ENCODE results near the gene SIK2. TPM values are rescaled to one million over a fixed set of nuclear protein-coding genes. Genes with fewer than 3 reads are reported as not detected.

SIK2 gene
- total and polyA plus RNA-seq, 9 of the 15 experiments (the other 6 are each of a cell fraction or from before 2014, with no cell fraction given), result 0.74 to 11.6 (median 3.8) TPM

DNA sequence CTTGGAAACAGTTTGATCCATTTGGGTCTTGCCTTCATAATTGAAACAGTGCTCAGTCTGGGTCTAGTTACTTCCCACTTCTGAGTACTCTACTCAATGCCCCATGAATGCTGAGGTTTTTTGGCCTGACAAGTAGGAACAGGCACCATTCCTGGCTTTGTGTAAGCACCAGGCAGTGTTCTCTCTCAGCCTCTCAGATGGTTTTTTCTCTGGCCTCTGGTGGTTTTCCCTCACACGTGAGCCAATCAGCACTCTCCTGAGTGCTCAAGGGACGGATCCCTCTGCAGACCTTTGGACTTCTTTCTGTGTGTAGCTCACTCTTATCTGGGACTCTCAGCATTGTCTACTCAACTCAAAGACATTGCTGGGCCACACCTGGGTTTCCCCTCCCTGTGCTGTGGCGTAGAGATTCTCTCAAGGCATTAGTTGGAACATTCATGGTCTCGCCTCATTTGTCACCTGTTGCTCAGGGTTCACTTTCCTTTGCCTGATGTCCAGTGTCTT, 21.3 kb downstream of the SIK2 start:
- intact Hi-C loops (cut with micrococcal nuclease) (no loop called here), in situ Hi-C loops (cut with MboI) (no loop called here)
- H4K20me1 ChIP-seq (replicated peaks; ENCODE audit: control insufficient read depth, insufficient read depth, low read length), result no peaks in the 10 kb centered on the region
- ChIA-PET CTCF (ENCODE audit: low intra/inter-chr PET ratio) (no interaction called here), POLR2A (no interaction called here)
- H3K79me2 ChIP-seq (ENCODE audit: control insufficient read depth, insufficient read depth, low read length), result no peaks in the 10 kb centered on the region
- H3K9me1 ChIP-seq (ENCODE audit: control insufficient read depth, insufficient read depth, low read length), result no peaks in the 10 kb centered on the region
- TF ChIP-seq, protein P1, sequence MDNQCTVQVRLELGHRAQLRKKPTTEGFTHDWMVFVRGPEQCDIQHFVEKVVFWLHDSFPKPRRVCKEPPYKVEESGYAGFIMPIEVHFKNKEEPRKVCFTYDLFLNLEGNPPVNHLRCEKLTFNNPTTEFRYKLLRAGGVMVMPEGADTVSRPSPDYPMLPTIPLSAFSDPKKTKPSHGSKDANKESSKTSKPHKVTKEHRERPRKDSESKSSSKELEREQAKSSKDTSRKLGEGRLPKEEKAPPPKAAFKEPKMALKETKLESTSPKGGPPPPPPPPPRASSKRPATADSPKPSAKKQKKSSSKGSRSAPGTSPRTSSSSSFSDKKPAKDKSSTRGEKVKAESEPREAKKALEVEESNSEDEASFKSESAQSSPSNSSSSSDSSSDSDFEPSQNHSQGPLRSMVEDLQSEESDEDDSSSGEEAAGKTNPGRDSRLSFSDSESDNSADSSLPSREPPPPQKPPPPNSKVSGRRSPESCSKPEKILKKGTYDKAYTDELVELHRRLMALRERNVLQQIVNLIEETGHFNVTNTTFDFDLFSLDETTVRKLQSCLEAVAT (IDR thresholded peaks at IDR 0.05), result no peak
- no peak for TF ChIP-seq ZNF347 (CRISPR knock-in tag; IDR thresholded peaks at IDR 0.05; ENCODE audit: low read depth)
- no peak for TF ChIP-seq TAF7 (tag; IDR thresholded peaks at IDR 0.05)
- H3K4me1 ChIP-seq (replicated peaks in 1 of 2; ENCODE audit: control insufficient read depth in 2 of 2, insufficient read depth in 2 of 2, low read length in 2 of 2), result peaks cover 0 to 3% of the 10 kb centered on the region in 2 experiments; a peak in 1 of 5 replicates
- H3K36me3 ChIP-seq (ENCODE audit: control insufficient read depth, insufficient read depth, low read length), result peaks cover 23% of the 10 kb centered on the region; the same call in 2 of the 3 replicates
- H3K27ac ChIP-seq (ENCODE audit: extremely low read depth, low read depth, low read length), result no peak overlapping the region
- H3K9ac ChIP-seq (ENCODE audit: insufficient read depth in 1 of 2, low read depth in 2 of 2, low read length in 2 of 2), result no peak overlapping the region
- BruUV-seq (replicated peaks), result no TSS peak
- 53% methylated on average over 4 of the region's 4 CpGs for WGBS (ENCODE audit: insufficient coverage, low coverage, missing lambda C conversion rate)
- ATAC-seq (peak; percentile 64), DNase-seq (ENCODE audit: extremely low read depth in 1 of 4, low spot score in 3 of 4) (peak in 1 of 4 experiments; percentile 45), FAIRE-seq (no peak)
- no peaks in the 10 kb centered on the region for H3K9me3 ChIP-seq (replicated peaks; ENCODE audit: control insufficient read depth, insufficient read depth, low read depth, low read length)
- no peak overlapping the region for H3K4me2 ChIP-seq (ENCODE audit: insufficient read depth, low read length)
- H2AFZ ChIP-seq (ENCODE audit: low read depth, low read length), result no peak overlapping the region
- no peaks in the 10 kb centered on the region for H3K27me3 ChIP-seq (ENCODE audit: control insufficient read depth in 2 of 2, insufficient read depth in 2 of 2, low read length in 2 of 2)
- no peak overlapping the region for H3K4me3 ChIP-seq

DNA sequence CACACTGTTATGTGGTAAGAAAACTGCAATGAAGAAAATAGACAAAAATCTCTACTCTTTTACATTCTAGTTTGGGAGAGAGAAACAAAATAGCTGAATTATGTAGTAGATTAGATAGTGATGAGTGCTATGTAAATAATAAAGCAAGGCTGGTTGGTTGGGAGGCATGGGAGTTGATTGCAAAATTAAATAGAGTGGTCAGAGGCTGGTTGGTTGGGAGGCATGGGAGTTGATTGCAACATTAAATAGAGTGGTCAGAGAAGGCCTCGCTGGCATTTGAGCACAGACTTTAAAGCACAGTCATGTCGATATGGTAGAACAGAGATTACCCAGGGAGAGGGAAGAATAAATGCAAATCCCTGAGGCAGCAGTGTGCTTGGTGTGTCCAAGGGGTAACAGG, 22.4 kb downstream of the SIK2 start:
- peaks cover 0 to 3% of the 10 kb centered on the region in 2 experiments; a peak in 1 of 5 replicates for H3K4me1 ChIP-seq (replicated peaks in 1 of 2; ENCODE audit: control insufficient read depth in 2 of 2, insufficient read depth in 2 of 2, low read length in 2 of 2)
- ATAC-seq, result no peak
- WGBS (ENCODE audit: insufficient coverage, low coverage, missing lambda C conversion rate), result 81% methylated on average over 2 of the region's 2 CpGs

More for the DNA sequence above, 22.4 kb downstream of the SIK2 start:
- H3K9me1 ChIP-seq (ENCODE audit: control insufficient read depth, insufficient read depth, low read length), result no peaks in the 10 kb centered on the region
- intact Hi-C loops (cut with micrococcal nuclease), result no loop called here
- no peaks in the 10 kb centered on the region for H3K27me3 ChIP-seq (ENCODE audit: control insufficient read depth in 2 of 2, insufficient read depth in 2 of 2, low read length in 2 of 2)
- no peak overlapping the region for H3K27ac ChIP-seq (ENCODE audit: extremely low read depth, low read depth, low read length)
- in situ Hi-C loops (cut with MboI), result no loop called here
- no peak overlapping the region for H3K4me3 ChIP-seq
- no peak for FAIRE-seq
- no peak overlapping the region for H2AFZ ChIP-seq (ENCODE audit: low read depth, low read length)
- BruUV-seq (replicated peaks), result no TSS peak
- peaks cover 20% of the 10 kb centered on the region; the same call in 2 of the 3 replicates for H3K36me3 ChIP-seq (ENCODE audit: control insufficient read depth, insufficient read depth, low read length)
- ChIA-PET CTCF (ENCODE audit: low intra/inter-chr PET ratio) (no interaction called here), POLR2A (no interaction called here)
- no peaks in the 10 kb centered on the region for H3K79me2 ChIP-seq (ENCODE audit: control insufficient read depth, insufficient read depth, low read length)
- TF ChIP-seq LCOR (CRISPR knock-in tag; IDR thresholded peaks at IDR 0.05), result no peak
- no peak for TF ChIP-seq FOXP1 (CRISPR knock-in tag; IDR thresholded peaks at IDR 0.05)
- TF ChIP-seq ZSCAN32 (CRISPR knock-in tag; IDR thresholded peaks at IDR 0.05), result no peak
- no peak for TF ChIP-seq ZFP30 (CRISPR knock-in tag; IDR thresholded peaks at IDR 0.05; ENCODE audit: borderline replicate concordance)
- no peak for TF ChIP-seq ARID1B (IDR thresholded peaks at IDR 0.05)
- TF ChIP-seq, protein P2, sequence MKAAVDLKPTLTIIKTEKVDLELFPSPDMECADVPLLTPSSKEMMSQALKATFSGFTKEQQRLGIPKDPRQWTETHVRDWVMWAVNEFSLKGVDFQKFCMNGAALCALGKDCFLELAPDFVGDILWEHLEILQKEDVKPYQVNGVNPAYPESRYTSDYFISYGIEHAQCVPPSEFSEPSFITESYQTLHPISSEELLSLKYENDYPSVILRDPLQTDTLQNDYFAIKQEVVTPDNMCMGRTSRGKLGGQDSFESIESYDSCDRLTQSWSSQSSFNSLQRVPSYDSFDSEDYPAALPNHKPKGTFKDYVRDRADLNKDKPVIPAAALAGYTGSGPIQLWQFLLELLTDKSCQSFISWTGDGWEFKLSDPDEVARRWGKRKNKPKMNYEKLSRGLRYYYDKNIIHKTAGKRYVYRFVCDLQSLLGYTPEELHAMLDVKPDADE (conservative IDR thresholded peaks at IDR 0.05; ENCODE audit: control insufficient read depth, low read depth, low read length), result no peak
- H3K4me2 ChIP-seq (ENCODE audit: insufficient read depth, low read length), result no peak overlapping the region
- no peak overlapping the region for H3K9ac ChIP-seq (ENCODE audit: insufficient read depth in 1 of 2, low read depth in 2 of 2, low read length in 2 of 2)
- no peaks in the 10 kb centered on the region for H3K9me3 ChIP-seq (replicated peaks; ENCODE audit: control insufficient read depth, insufficient read depth, low read depth, low read length)
- DNase-seq (ENCODE audit: extremely low read depth in 1 of 4, low spot score in 3 of 4), result no peak
- no peaks in the 10 kb centered on the region for H4K20me1 ChIP-seq (replicated peaks; ENCODE audit: control insufficient read depth, insufficient read depth, low read length)
